ENCODE data around the gene ADAMTSL3. TPM values are rescaled to one million over a fixed set of nuclear protein-coding genes. Genes with fewer than 3 reads are reported as not detected.

Gene ADAMTSL3
- total RNA-seq, 1 donor from 2014 or later, result 0.32 TPM

- Mint-ChIP-seq H3K4me1 (ENCODE audit: low read depth, unreplicated experiment) (no peaks in the 10 kb centered on the region), H3K36me3 (ENCODE audit: unreplicated experiment) (no peaks in the 10 kb centered on the region), H3K27ac (ENCODE audit: unreplicated experiment) (no peak overlapping the region), H3K27me3 (ENCODE audit: unreplicated experiment) (no peaks in the 10 kb centered on the region), H3K4me3 (ENCODE audit: unreplicated experiment) (no peak overlapping the region), H3K9me3 (ENCODE audit: unreplicated experiment) (no peaks in the 10 kb centered on the region)
- no peak for DNase-seq
- no peak for TF ChIP-seq CTCF (IDR thresholded peaks at IDR 0.05; ENCODE audit: partially characterized antibody, unreplicated experiment)
Measured at GRCh38 chr15:83739629-83740028, 85.7 kb downstream of the ADAMTSL3 start.

- Mint-ChIP-seq H3K4me3 (ENCODE audit: unreplicated experiment) (no peak overlapping the region), H3K27ac (ENCODE audit: unreplicated experiment) (no peak overlapping the region), H3K27me3 (ENCODE audit: unreplicated experiment) (no peaks in the 10 kb centered on the region), H3K9me3 (ENCODE audit: unreplicated experiment) (no peaks in the 10 kb centered on the region), H3K36me3 (ENCODE audit: unreplicated experiment) (no peaks in the 10 kb centered on the region), H3K4me1 (ENCODE audit: low read depth, unreplicated experiment) (no peaks in the 10 kb centered on the region)
- TF ChIP-seq CTCF (IDR thresholded peaks at IDR 0.05; ENCODE audit: partially characterized antibody, unreplicated experiment), result no peak
- no peak for DNase-seq
Measured at GRCh38 chr15:83745771-83746170, 91.8 kb downstream of the ADAMTSL3 start.

DNA sequence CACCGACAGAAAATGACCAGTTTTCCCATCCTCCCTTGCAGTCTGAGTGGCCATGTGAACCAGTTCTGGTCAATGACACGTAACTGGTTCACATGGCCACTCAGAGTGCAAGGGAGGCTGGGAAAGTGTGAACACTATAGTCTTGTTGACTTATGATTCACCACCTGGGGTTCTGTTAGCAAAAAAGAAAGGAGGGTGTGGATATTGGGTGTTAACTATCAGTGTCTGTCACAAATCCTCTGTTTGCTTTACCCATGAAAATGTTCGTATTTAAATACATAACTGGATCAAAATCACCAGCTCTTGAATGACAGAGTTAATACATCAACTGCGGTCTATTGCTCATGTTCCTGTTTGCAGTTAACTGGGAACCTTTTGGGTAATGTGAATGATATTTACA, 92.3 kb downstream of the ADAMTSL3 start:
- H3K27me3 Mint-ChIP-seq (ENCODE audit: unreplicated experiment), result no peaks in the 10 kb centered on the region
- no peaks in the 10 kb centered on the region for H3K4me1 Mint-ChIP-seq (ENCODE audit: low read depth, unreplicated experiment)
- H3K36me3 Mint-ChIP-seq (ENCODE audit: unreplicated experiment), result no peaks in the 10 kb centered on the region
- H3K9me3 Mint-ChIP-seq (ENCODE audit: unreplicated experiment), result no peaks in the 10 kb centered on the region
- no peak for DNase-seq
- H3K4me3 Mint-ChIP-seq (ENCODE audit: unreplicated experiment), result no peak overlapping the region
- no peak for TF ChIP-seq CTCF (IDR thresholded peaks at IDR 0.05; ENCODE audit: partially characterized antibody, unreplicated experiment)
- H3K27ac Mint-ChIP-seq (ENCODE audit: unreplicated experiment), result no peak overlapping the region

DNA sequence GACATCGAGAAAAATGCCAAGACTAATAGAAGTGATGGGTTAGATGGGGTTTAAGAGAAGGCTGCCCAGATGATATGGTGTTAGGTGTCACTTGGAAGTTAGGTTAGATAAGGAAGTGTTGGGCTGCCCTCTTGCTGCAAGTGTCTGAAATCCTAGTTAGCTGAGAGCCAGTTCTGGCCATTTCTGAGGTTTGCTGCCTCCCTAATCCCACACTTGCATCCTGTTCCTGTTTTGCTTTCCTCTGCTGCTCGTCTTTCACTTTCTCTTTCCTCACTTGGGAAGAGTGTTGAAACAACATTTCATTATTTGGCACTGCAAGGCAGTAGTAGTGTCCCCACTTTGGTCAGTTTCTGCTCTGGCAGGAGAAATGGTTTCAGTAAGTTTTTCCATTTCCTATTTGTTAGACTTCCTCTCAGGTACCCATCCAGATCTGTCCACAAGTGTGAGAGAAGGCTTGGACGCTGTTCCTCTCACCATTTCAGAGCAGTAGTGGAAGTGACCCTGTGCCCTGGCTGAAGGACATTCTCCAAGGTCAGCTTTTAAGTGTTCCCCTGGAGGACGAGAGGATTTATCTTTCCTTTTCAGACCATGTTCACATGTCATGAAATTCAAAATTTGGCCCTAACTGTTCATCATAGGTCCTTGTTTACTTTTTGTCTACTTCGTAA, 93.3 kb downstream of the ADAMTSL3 start:
- H3K4me3 Mint-ChIP-seq (ENCODE audit: unreplicated experiment), result no peak overlapping the region
- no peak for DNase-seq
- no peak for TF ChIP-seq CTCF (IDR thresholded peaks at IDR 0.05; ENCODE audit: partially characterized antibody, unreplicated experiment)

DNA sequence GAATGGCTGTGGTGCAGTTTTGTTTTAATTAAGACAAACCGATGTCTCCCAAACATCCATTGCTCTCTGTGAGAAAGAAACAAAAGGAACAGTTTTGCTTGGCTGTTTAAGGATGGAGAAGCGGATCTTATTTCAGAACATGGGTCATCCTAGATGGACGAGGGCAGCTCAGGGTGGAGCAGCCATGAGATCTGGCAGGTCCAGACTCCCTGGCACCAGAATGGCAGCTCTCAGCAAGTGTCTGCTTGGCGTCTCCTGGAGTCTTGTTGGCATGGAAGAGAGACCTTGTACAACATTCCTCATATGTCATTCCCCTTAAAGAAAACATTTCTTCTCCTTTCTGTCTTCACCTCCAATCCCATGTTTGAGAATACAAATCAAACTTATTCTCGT, 93.8 kb downstream of the ADAMTSL3 start:
- Mint-ChIP-seq H3K27ac (ENCODE audit: unreplicated experiment) (no peak overlapping the region), H3K36me3 (ENCODE audit: unreplicated experiment) (no peaks in the 10 kb centered on the region), H3K27me3 (ENCODE audit: unreplicated experiment) (no peaks in the 10 kb centered on the region), H3K4me3 (ENCODE audit: unreplicated experiment) (no peak overlapping the region), H3K4me1 (ENCODE audit: low read depth, unreplicated experiment) (no peaks in the 10 kb centered on the region), H3K9me3 (ENCODE audit: unreplicated experiment) (no peaks in the 10 kb centered on the region)
- TF ChIP-seq CTCF (IDR thresholded peaks at IDR 0.05; ENCODE audit: partially characterized antibody, unreplicated experiment), result no peak
- DNase-seq, result no peak

More for the DNA sequence above, 93.3 kb downstream of the ADAMTSL3 start:
- H3K9me3 Mint-ChIP-seq (ENCODE audit: unreplicated experiment), result no peaks in the 10 kb centered on the region
- H3K36me3 Mint-ChIP-seq (ENCODE audit: unreplicated experiment), result no peaks in the 10 kb centered on the region
- H3K27me3 Mint-ChIP-seq (ENCODE audit: unreplicated experiment), result no peaks in the 10 kb centered on the region
- H3K4me1 Mint-ChIP-seq (ENCODE audit: low read depth, unreplicated experiment), result no peaks in the 10 kb centered on the region
- no peak overlapping the region for H3K27ac Mint-ChIP-seq (ENCODE audit: unreplicated experiment)

Data from glutamatergic neuron (in vitro differentiated cells).